GM12878 (cell line): ENCODE results near the gene FGFR1OP2. TPM values are rescaled to one million over a fixed set of nuclear protein-coding genes. Genes with fewer than 3 reads are reported as not detected.

Experiments used
- BACH1 ChIP-seq: fragments of 450-650 bp; IDR thresholded peaks from 2 replicates; pipeline ENCODE4 v1.6.1; 2017; ENCODE audit warnings: mild to moderate bottlenecking, borderline replicate concordance
- BCL11A ChIP-seq: IDR thresholded peaks from 2 replicates; pipeline ENCODE4 v1.6.1; 2011; ENCODE audit warnings: low read depth, low read length
- CHD1 ChIP-seq: IDR thresholded peaks from 2 replicates; pipeline ENCODE4 v1.6.1; 2012; ENCODE audit warnings: low read depth, low read length, improper control_type of control experiment
- CHD2 ChIP-seq: IDR thresholded peaks from 2 replicates; pipeline ENCODE4 v1.6.1; 2011; ENCODE audit warnings: low read depth, low read length, improper control_type of control experiment, borderline replicate concordance
- HDAC6 ChIP-seq: fragments of 200-600 bp; sonication (generic); IDR thresholded peaks from one replicate; pipeline ENCODE4 v1.8.0; 2017; ENCODE audit warnings: antibody characterized with exemption; ENCODE audit not compliant: unreplicated experiment
- HDGF ChIP-seq: fragments of 450-650 bp; IDR thresholded peaks from 2 replicates; pipeline ENCODE4 v1.6.1; 2016; ENCODE audit warnings: antibody characterized with exemption
- IKZF1 ChIP-seq: fragments of 450-650 bp; conservative IDR thresholded peaks from 2 replicates; pipeline ENCODE4 v1.6.1; 2017; ENCODE audit warnings: antibody characterized with exemption, mild to moderate bottlenecking
- IRF4 ChIP-seq: IDR thresholded peaks from 2 replicates; pipeline ENCODE4 v1.6.1; 2011; ENCODE audit warnings: low read depth, low read length
- LARP7 ChIP-seq: fragments of 450-650 bp; IDR thresholded peaks from 2 replicates; pipeline ENCODE4 v1.6.1; 2017; ENCODE audit warnings: mild to moderate bottlenecking
- MEF2A ChIP-seq: IDR thresholded peaks from 2 replicates; pipeline ENCODE4 v1.6.1; 2011; ENCODE audit warnings: low read depth, mild to moderate bottlenecking, low read length, moderate library complexity; ENCODE audit not compliant: insufficient read depth
- NFIC ChIP-seq: IDR thresholded peaks from 2 replicates; pipeline ENCODE4 v1.6.1; 2012; ENCODE audit warnings: low read depth, mild to moderate bottlenecking, inconsistent platforms, low read length, moderate library complexity
- NFYA ChIP-seq: IDR thresholded peaks from 2 replicates; pipeline ENCODE4 v1.6.1; 2011; ENCODE audit warnings: low read depth, mild to moderate bottlenecking, low read length, improper control_type of control experiment, borderline replicate concordance
- NFYB ChIP-seq: IDR thresholded peaks from 2 replicates; pipeline ENCODE4 v1.6.1; 2011; ENCODE audit warnings: low read depth, mild to moderate bottlenecking, low read length, improper control_type of control experiment, moderate library complexity; ENCODE audit not compliant: insufficient read depth
- NR2F1 ChIP-seq: fragments of 450-650 bp; conservative IDR thresholded peaks from 2 replicates; pipeline ENCODE4 v1.6.1; 2017; ENCODE audit warnings: mild to moderate bottlenecking
- PAX5 ChIP-seq: IDR thresholded peaks from 2 replicates; pipeline ENCODE4 v1.6.1; 2011; ENCODE audit warnings: low read depth, low read length, borderline replicate concordance
- POLR2AphosphoS5 ChIP-seq: IDR thresholded peaks from 2 replicates; pipeline ENCODE4 v1.6.1; 2011; ENCODE audit warnings: mild to moderate bottlenecking, low read length, inconsistent platforms
- POU2F2 ChIP-seq: IDR thresholded peaks from 3 replicates; pipeline ENCODE4 v1.6.1; 2011; ENCODE audit warnings: low read depth, mild to moderate bottlenecking, low read length, borderline replicate concordance
- RAD21 ChIP-seq: IDR thresholded peaks from 2 replicates; pipeline ENCODE4 v1.6.1; 2011; ENCODE audit warnings: mild to moderate bottlenecking, low read depth, low read length, moderate library complexity; ENCODE audit not compliant: insufficient read depth
- RFX5 ChIP-seq: IDR thresholded peaks from 2 replicates; pipeline ENCODE4 v1.6.1; 2011; ENCODE audit warnings: low read depth, low read length, improper control_type of control experiment
- SIN3A ChIP-seq: IDR thresholded peaks from 2 replicates; pipeline ENCODE4 v1.6.1; 2012; ENCODE audit warnings: low read depth, low read length, improper control_type of control experiment
- SMC3 ChIP-seq: IDR thresholded peaks from 2 replicates; pipeline ENCODE4 v1.6.1; 2011; ENCODE audit warnings: low read length, improper control_type of control experiment, borderline replicate concordance
- SP1 ChIP-seq: IDR thresholded peaks from one replicate; pipeline ENCODE4 v1.6.1; 2011; ENCODE audit warnings: low read depth, low read length
- YBX1 ChIP-seq: fragments of 450-650 bp; IDR thresholded peaks from 2 replicates; pipeline ENCODE4 v1.6.1; 2016; ENCODE audit warnings: antibody characterized with exemption
- YY1 ChIP-seq: IDR thresholded peaks from 2 replicates; pipeline ENCODE4 v1.6.1; 2011; ENCODE audit warnings: low read depth, mild to moderate bottlenecking, low read length
- ZNF207 ChIP-seq: fragments of 450-650 bp; IDR thresholded peaks from 2 replicates; pipeline ENCODE4 v1.6.1; 2014; ENCODE audit warnings: antibody characterized with exemption, mild to moderate bottlenecking, borderline replicate concordance
- ZNF217 ChIP-seq: fragments of 450-650 bp; IDR thresholded peaks from 2 replicates; pipeline ENCODE4 v1.6.1; 2017; ENCODE audit warnings: antibody characterized with exemption, mild to moderate bottlenecking
- ZNF622 ChIP-seq: fragments of 450-650 bp; IDR thresholded peaks from 2 replicates; pipeline ENCODE4 v1.6.1; 2017; ENCODE audit warnings: mild to moderate bottlenecking, inconsistent platforms
- ZZZ3 ChIP-seq: IDR thresholded peaks from 2 replicates; pipeline ENCODE4 v1.6.1; 2011; ENCODE audit warnings: low read depth; ENCODE audit not compliant: control insufficient read depth, insufficient read length
- polyA plus RNA-seq, 11 experiments: library from polyadenylated mRNA; depleted of rRNA in 4 of 11; unstranded in 6 of 11; stranded (reverse) in 5 of 11; fragments of >200 nt; fragmentation: Nextera tagmentation in 4 of 11; fragmentation: Illumina TruSeq in 1 of 11; extraction: Ambion mirVana in 4 of 11; extraction: Trizol in 1 of 11; gene quantifications; 1 replicate in 1 of 11; 2 replicates in 10 of 11; pipeline versions ENCODE4 v1.2.1 to v1.2.3, GENCODE V29; 2011 to 2016; ENCODE audit warnings: inconsistent platforms in 2 of 11, missing spikeins in 2 of 11, low read depth in 1 of 11
- total RNA-seq, 4 experiments: library from RNA; depleted of rRNA in 3 of 4; stranded (reverse); fragments of >200 nt in 3 of 4; fragmentation: Illumina TruSeq in 1 of 4; extraction: Trizol in 1 of 4; gene quantifications; 2 replicates each; pipeline versions ENCODE4 v1.2.1 to v1.2.3, GENCODE V29; 2013 to 2021
- TF ChIP-seq, protein P1 (sequence below): IDR thresholded peaks from 2 replicates; pipeline ENCODE4 v1.6.1; 2012; ENCODE audit warnings: low read length, inconsistent platforms
- TF ChIP-seq, protein P2 (sequence below): fragments of 450-650 bp; IDR thresholded peaks from 2 replicates; pipeline ENCODE4 v1.6.1; 2016; ENCODE audit warnings: mild to moderate bottlenecking
- TF ChIP-seq, protein P3 (sequence below): fragments of 450-650 bp; IDR thresholded peaks from 2 replicates; pipeline ENCODE4 v1.6.1; 2017; ENCODE audit warnings: mild to moderate bottlenecking, low read depth, inconsistent platforms; ENCODE audit not compliant: poor library complexity, severe bottlenecking

FGFR1OP2 gene
- total and polyA plus RNA-seq, 10 of the 15 experiments (the other 5 are each of a cell fraction or from before 2014, with no cell fraction given): 28.5 to 59.1 (median 38.3) TPM

DNA sequence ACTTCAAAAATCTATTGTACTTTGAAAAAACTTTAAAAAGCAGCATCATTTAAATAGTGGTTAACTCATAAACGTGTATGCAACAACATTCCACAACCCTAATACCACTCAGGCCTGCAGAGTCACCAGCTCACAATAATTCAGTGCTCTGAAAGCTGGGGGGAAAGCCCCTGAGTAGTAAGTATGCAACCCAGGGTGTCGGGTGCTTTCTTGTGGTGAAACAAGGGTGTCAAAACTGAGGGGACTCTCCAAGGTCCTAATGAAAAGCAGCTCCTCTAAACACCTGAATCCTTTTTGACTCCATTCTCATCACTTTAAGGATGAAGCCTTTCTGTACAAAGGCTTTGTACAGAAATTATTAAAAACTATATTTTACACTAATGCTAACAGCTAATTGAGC, 33.7 kb downstream of the FGFR1OP2 start (continued):
- TF ChIP-seq, protein P1, sequence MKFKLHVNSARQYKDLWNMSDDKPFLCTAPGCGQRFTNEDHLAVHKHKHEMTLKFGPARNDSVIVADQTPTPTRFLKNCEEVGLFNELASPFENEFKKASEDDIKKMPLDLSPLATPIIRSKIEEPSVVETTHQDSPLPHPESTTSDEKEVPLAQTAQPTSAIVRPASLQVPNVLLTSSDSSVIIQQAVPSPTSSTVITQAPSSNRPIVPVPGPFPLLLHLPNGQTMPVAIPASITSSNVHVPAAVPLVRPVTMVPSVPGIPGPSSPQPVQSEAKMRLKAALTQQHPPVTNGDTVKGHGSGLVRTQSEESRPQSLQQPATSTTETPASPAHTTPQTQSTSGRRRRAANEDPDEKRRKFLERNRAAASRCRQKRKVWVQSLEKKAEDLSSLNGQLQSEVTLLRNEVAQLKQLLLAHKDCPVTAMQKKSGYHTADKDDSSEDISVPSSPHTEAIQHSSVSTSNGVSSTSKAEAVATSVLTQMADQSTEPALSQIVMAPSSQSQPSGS: peak; percentile 21; the same call in 1 of the 2 replicates
- TF ChIP-seq CHD1 (no peak), IRF4 (peak; percentile 66), POLR2AphosphoS5 (no peak), LARP7 (no peak), YY1 (no peak), CHD2 (peak; percentile 41; the same call in 1 of the 2 replicates), HDAC6 (no peak), RFX5 (no peak), HDGF (no peak), SP1 (no peak), RAD21 (peak; percentile 43; the same call in 1 of the 2 replicates), ZZZ3 (no peak), POU2F2 (peak; percentile 87; the same call in 2 of the 3 replicates), SIN3A (no peak), ZNF207 (0 out of 2 replicates have a peak, but pooled peaks have one; percentile 23), YBX1 (no peak), IKZF1 (peak; percentile 66), BACH1 (peak; percentile 68; the same call in 1 of the 2 replicates), ZNF622 (no peak), NFYA (no peak), ZNF217 (no peak), SMC3 (peak; percentile 29; the same call in 1 of the 2 replicates), BCL11A (peak; percentile 64), PAX5 (no peak), NFIC (peak; percentile 59; the same call in 1 of the 2 replicates), NR2F1 (0 out of 2 replicates have a peak, but pooled peaks have one; percentile 48), NFYB (no peak), MEF2A (no peak)
- TF ChIP-seq, protein P2, sequence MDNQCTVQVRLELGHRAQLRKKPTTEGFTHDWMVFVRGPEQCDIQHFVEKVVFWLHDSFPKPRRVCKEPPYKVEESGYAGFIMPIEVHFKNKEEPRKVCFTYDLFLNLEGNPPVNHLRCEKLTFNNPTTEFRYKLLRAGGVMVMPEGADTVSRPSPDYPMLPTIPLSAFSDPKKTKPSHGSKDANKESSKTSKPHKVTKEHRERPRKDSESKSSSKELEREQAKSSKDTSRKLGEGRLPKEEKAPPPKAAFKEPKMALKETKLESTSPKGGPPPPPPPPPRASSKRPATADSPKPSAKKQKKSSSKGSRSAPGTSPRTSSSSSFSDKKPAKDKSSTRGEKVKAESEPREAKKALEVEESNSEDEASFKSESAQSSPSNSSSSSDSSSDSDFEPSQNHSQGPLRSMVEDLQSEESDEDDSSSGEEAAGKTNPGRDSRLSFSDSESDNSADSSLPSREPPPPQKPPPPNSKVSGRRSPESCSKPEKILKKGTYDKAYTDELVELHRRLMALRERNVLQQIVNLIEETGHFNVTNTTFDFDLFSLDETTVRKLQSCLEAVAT: peak; percentile 72
- TF ChIP-seq, protein P3, sequence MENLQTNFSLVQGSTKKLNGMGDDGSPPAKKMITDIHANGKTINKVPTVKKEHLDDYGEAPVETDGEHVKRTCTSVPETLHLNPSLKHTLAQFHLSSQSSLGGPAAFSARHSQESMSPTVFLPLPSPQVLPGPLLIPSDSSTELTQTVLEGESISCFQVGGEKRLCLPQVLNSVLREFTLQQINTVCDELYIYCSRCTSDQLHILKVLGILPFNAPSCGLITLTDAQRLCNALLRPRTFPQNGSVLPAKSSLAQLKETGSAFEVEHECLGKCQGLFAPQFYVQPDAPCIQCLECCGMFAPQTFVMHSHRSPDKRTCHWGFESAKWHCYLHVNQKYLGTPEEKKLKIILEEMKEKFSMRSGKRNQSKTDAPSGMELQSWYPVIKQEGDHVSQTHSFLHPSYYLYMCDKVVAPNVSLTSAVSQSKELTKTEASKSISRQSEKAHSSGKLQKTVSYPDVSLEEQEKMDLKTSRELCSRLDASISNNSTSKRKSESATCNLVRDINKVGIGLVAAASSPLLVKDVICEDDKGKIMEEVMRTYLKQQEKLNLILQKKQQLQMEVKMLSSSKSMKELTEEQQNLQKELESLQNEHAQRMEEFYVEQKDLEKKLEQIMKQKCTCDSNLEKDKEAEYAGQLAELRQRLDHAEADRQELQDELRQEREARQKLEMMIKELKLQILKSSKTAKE: peak; percentile 58
